Stimulated activated CD8-positive, alpha-beta memory T cell treated with anti-CD3 and anti-CD28 coated beads, Interleukin-7, amount 100 ng/mL, for 1 hour (primary cell): ENCODE measurements around the gene UAP1L1.
"Not testable (repeated sequence)": the region's sequence is repeated elsewhere in the genome, so short reads cannot be mapped to it uniquely, and the experiment has no call there.

Experiments
- DNase-seq, 2 donors: peaks; one replicate each; pipeline ENCODE4 v3.0.0-alpha.2; 2020; ENCODE audit warnings: low read depth in 2 of 2

UAP1L1 gene

GRCh38 chr9:137114613-137115393 lies 37.5 kb downstream of the UAP1L1 start, which contains the start of gene DPP7:
Gene DPP7, minus strand, starts transcription at chr9:137114733. Its CDS starts 20 bp downstream, at chr9:137114713.
- peak; percentile 55 to 56 for DNase-seq

- no peak for DNase-seq
These were observed 38.2 kb downstream of the UAP1L1 start for GRCh38 chr9:137115394-137116026.

- DNase-seq, result no peak
These were observed 38.8 kb downstream of the UAP1L1 start for GRCh38 chr9:137116027-137116507.

- DNase-seq, result no peak
These were observed 39.4 kb downstream of the UAP1L1 start for GRCh38 chr9:137116728-137117127.

GRCh38 chr9:137117269-137117731 lies 40.0 kb downstream of the UAP1L1 start:
- no peak for DNase-seq

GRCh38 chr9:137118092-137118603 lies 40.8 kb downstream of the UAP1L1 start:
- DNase-seq, result not testable (repeated sequence)

GRCh38 chr9:137121927-137122795 lies 44.8 kb downstream of the UAP1L1 start:
- not testable (repeated sequence) for DNase-seq

GRCh38 chr9:137122796-137123467 lies 45.6 kb downstream of the UAP1L1 start:
- DNase-seq, result not testable (repeated sequence)

GRCh38 chr9:137123468-137123837 lies 46.1 kb downstream of the UAP1L1 start:
- DNase-seq, result no peak

GRCh38 chr9:137123952-137124462 lies 46.7 kb downstream of the UAP1L1 start:
- not testable (repeated sequence) for DNase-seq

- DNase-seq, result no peak
These were observed 49.5 kb downstream of the UAP1L1 start for GRCh38 chr9:137126786-137127185.

GRCh38 chr9:137127301-137128157 lies 50.2 kb downstream of the UAP1L1 start:
- no peak for DNase-seq

- DNase-seq, result no peak
These were observed 51.0 kb downstream of the UAP1L1 start for GRCh38 chr9:137128158-137128861.

GRCh38 chr9:137128862-137129455 lies 51.6 kb downstream of the UAP1L1 start:
- DNase-seq, result no peak

- DNase-seq, result peak; percentile 75
These were observed 52.3 kb downstream of the UAP1L1 start for GRCh38 chr9:137129456-137130175.

GRCh38 chr9:137130176-137130755 lies 52.9 kb downstream of the UAP1L1 start:
- DNase-seq, result no peak
